OCI-LY3 (cell line): ENCODE results near the gene MSI2.

Experiments
- EZH2phosphoT487 ChIP-seq: fragments of 200-600 bp; shearing (Covaris generic); IDR thresholded peaks from 2 replicates; pipeline ENCODE4 v1.6.1; 2018; ENCODE audit warnings: antibody characterized with exemption, mixed run types, low read depth
- TF ChIP-seq, protein P1 (sequence below): fragments of 200-600, 300-600 bp; sonication (generic); IDR thresholded peaks from 2 replicates; pipeline ENCODE4 v1.5.1; 2014; ENCODE audit warnings: antibody characterized with exemption, low read length, low read depth

DNA sequence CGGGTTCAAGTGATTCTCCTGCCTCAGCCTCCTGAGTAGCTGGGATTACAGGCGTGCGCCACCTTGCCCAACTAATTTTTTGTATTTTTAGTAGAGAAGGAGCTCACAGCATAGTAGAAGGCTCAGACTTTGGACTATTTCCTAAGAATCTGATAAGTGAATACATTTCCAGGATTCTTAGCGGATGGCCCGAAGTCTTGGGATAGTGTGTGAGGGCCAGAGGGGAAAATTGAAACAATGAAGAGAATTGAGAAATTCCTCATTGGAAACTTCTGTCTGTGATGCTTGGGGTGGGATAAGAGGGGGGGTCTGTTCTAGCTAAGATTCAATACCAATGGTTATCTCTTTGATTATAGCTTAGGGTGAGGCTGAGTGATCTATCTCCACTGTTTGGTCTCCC lies 183.3 kb downstream of the MSI2 start:
- TF ChIP-seq, protein P1, sequence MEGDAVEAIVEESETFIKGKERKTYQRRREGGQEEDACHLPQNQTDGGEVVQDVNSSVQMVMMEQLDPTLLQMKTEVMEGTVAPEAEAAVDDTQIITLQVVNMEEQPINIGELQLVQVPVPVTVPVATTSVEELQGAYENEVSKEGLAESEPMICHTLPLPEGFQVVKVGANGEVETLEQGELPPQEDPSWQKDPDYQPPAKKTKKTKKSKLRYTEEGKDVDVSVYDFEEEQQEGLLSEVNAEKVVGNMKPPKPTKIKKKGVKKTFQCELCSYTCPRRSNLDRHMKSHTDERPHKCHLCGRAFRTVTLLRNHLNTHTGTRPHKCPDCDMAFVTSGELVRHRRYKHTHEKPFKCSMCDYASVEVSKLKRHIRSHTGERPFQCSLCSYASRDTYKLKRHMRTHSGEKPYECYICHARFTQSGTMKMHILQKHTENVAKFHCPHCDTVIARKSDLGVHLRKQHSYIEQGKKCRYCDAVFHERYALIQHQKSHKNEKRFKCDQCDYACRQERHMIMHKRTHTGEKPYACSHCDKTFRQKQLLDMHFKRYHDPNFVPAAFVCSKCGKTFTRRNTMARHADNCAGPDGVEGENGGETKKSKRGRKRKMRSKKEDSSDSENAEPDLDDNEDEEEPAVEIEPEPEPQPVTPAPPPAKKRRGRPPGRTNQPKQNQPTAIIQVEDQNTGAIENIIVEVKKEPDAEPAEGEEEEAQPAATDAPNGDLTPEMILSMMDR, result no peak
- TF ChIP-seq EZH2phosphoT487, result no peak
